HepG2 (cell line): ENCODE results near the gene TNN. TPM values are rescaled to one million over a fixed set of nuclear protein-coding genes. Genes with fewer than 3 reads are reported as not detected.

Source experiments
- ATAC-seq: fragments of 200-7000 bp; cut with Tn5 transposase; 3 replicates; pipeline ENCODE4 v1.9.1; 2020; ENCODE audit warnings: mild to moderate bottlenecking, moderate library complexity
- BruUV-seq: library from RNA; stranded (reverse); fragments of 400-500 nt; replicated peaks from 2 replicates; lab custom pipeline; 2021; lab: Mats Ljungman, UMichigan
- CTCF ChIA-PET: fragments of 300-600 bp; formaldehyde crosslinking; extraction: SDS; loops from one replicate; lab custom pipeline; 2021; ENCODE audit warnings: low total read pairs, inconsistent platforms, low intra/inter-chr PET ratio; lab: Yijun Ruan, JAX
- POLR2A ChIA-PET: fragments of 350-600 bp; sonication (Branson Sonifier 250); formaldehyde crosslinking; loops from one replicate; lab custom pipeline; 2020; ENCODE audit warnings: antibody characterized with exemption, inconsistent platforms; lab: Yijun Ruan, JAX
- DNase-seq: peaks from one replicate; pipeline ENCODE4 v3.0.0-alpha.2; 2015; ENCODE audit warnings: low spot score
- FAIRE-seq: peaks from 3 replicates; lab custom pipeline; 2011; peaks lifted over from hg19 to GRCh38; lab: Jason Lieb, UNC
- H2AFZ ChIP-seq: one replicate; pipeline ENCODE4 v1.6.1; 2011; ENCODE audit warnings: low read length, inconsistent platforms
- H3K27ac ChIP-seq: fragments of 300-600 bp; 3 replicates; pipeline ENCODE4 v1.8.0; 2011; ENCODE audit warnings: mixed run types, mild to moderate bottlenecking, mixed read lengths, low read length, inconsistent platforms; ENCODE audit not compliant: insufficient read depth; ENCODE audit errors: extremely low read length
- H3K27me3 ChIP-seq, 2 experiments: fragments of 200-600 bp in 1 of 2; 2 replicates in 1 of 2; 3 replicates in 1 of 2; pipeline versions ENCODE4 v1.6.0 to v1.8.0; 2011; ENCODE audit warnings: low read length in 2 of 2, mild to moderate bottlenecking in 2 of 2, moderate library complexity in 2 of 2, inconsistent platforms in 1 of 2; ENCODE audit not compliant: insufficient read depth in 2 of 2, control insufficient read depth in 1 of 2
- H3K36me3 ChIP-seq, 2 experiments: fragments of 200-600 bp in 1 of 2; replicated peaks in 1 of 2; 2 replicates in 1 of 2; 3 replicates in 1 of 2; pipeline versions ENCODE4 v1.5.1 to v1.8.0; 2011; ENCODE audit warnings: low read length in 2 of 2, inconsistent platforms in 1 of 2; ENCODE audit not compliant: insufficient read depth in 2 of 2, control insufficient read depth in 1 of 2
- H3K4me1 ChIP-seq: 2 replicates; pipeline ENCODE4 v1.5.1; 2012; ENCODE audit warnings: low read length, inconsistent platforms; ENCODE audit not compliant: insufficient read depth
- H3K4me2 ChIP-seq: 2 replicates; pipeline ENCODE4 v1.6.0; 2011; ENCODE audit warnings: low read depth, low read length, inconsistent platforms
- H3K4me3 ChIP-seq, 3 experiments: fragments of 200-600 bp in 1 of 3; sonication (generic), shearing (Covaris generic) in 1 of 3; replicated peaks in 1 of 3; 2 replicates each; pipeline ENCODE4 v1.5.1; 2011 to 2016; ENCODE audit warnings: low read length in 3 of 3, inconsistent platforms in 2 of 3, low read depth in 2 of 3, mild to moderate bottlenecking in 2 of 3, control low read depth in 1 of 3, mixed read lengths in 1 of 3; ENCODE audit not compliant: insufficient read depth in 1 of 3
- H3K79me2 ChIP-seq: one replicate; pipeline ENCODE4 v1.6.1; 2011; ENCODE audit warnings: low read length, inconsistent platforms; ENCODE audit not compliant: insufficient read depth
- H3K9ac ChIP-seq: 2 replicates; pipeline ENCODE4 v1.6.0; 2011; ENCODE audit warnings: mild to moderate bottlenecking, low read depth, low read length, inconsistent platforms; ENCODE audit not compliant: insufficient read depth
- H3K9me3 ChIP-seq: 2 replicates; pipeline ENCODE4 v1.5.1; 2012; ENCODE audit warnings: mild to moderate bottlenecking, low read length
- H4K20me1 ChIP-seq: 2 replicates; pipeline ENCODE4 v1.6.0; 2011; ENCODE audit warnings: inconsistent platforms, mild to moderate bottlenecking, low read length, moderate library complexity; ENCODE audit not compliant: insufficient read depth
- CENPT ChIP-seq: sonication (generic); formaldehyde crosslinking; IDR thresholded peaks from 2 replicates; pipeline ENCODE4 v1.8.0; 2022; ENCODE audit warnings: low read depth, mild to moderate bottlenecking, moderate library complexity, missing genetic modification reagents
- CHD4 ChIP-seq: fragments of 200-600 bp; sonication (generic); IDR thresholded peaks from 2 replicates; pipeline ENCODE4 v1.7.0; 2017; ENCODE audit warnings: mild to moderate bottlenecking, low read length, borderline replicate concordance
- SOX13 ChIP-seq, 3 experiments: fragments of 450-650 bp in 1 of 3; sonication (generic) in 1 of 3; formaldehyde crosslinking in 1 of 3; IDR thresholded peaks in 2 of 3; conservative IDR thresholded peaks in 1 of 3; 2 replicates each; pipeline versions ENCODE4 v1.5.0 to v1.6.1; 2016 to 2020; ENCODE audit warnings: antibody characterized with exemption in 1 of 3, mild to moderate bottlenecking in 1 of 3, missing compliant biosample characterization in 1 of 3, missing genetic modification reagents in 1 of 3, moderate library complexity in 1 of 3
- SRF ChIP-seq: IDR thresholded peaks from 2 replicates; pipeline ENCODE4 v1.6.1; 2011; ENCODE audit warnings: mild to moderate bottlenecking, low read depth, low read length, moderate library complexity
- ZFX ChIP-seq: sonication (generic); formaldehyde crosslinking; IDR thresholded peaks from 2 replicates; pipeline ENCODE4 v1.4.0; 2020; ENCODE audit warnings: mild to moderate bottlenecking, low read depth, missing genetic modification reagents, moderate library complexity
- ZNF224 ChIP-seq: sonication (generic); formaldehyde crosslinking; IDR thresholded peaks from 2 replicates; pipeline ENCODE4 v1.5.0; 2020; ENCODE audit warnings: mild to moderate bottlenecking, missing genetic modification reagents
- WGBS: methylation state at CpG from one replicate; pipeline ENCODE4 v1.1.6; 2017; ENCODE audit warnings: low lambda C conversion rate; 5-methylcytosine and 5-hydroxymethylcytosine counted together
- in situ Hi-C: cut with HindIII; loops from 2 replicates; pipeline ENCODE4 v1.10.0; 2017; ENCODE audit warnings: low pct_unique_long_range_greater_than_20kb; ENCODE audit not compliant: extremely low pct_ligation_motif_present
- intact Hi-C: fragments of 100-400 bp; cut with micrococcal nuclease; formaldehyde crosslinking; loops from one replicate; pipeline ENCODE4 v1.10.0; 2022; ENCODE audit not compliant: unreplicated experiment
- polyA plus RNA-seq, 8 experiments: library from polyadenylated mRNA; depleted of rRNA in 3 of 8; stranded (reverse) in 7 of 8; unstranded in 1 of 8; fragments of >200 nt; fragmentation: Illumina TruSeq in 4 of 8; extraction: Trizol in 4 of 8; gene quantifications; 2 replicates each; pipeline versions ENCODE4 v1.2.1 to v1.2.3, GENCODE V29; 2011 to 2016; ENCODE audit warnings: low read depth in 4 of 8, missing spikeins in 1 of 8, mixed read lengths in 1 of 8; ENCODE audit not compliant: insufficient read depth in 1 of 8
- total RNA-seq, 5 experiments: library from RNA; depleted of rRNA; stranded (reverse); fragments of >200 nt; fragmentation: Illumina TruSeq; extraction: Trizol; gene quantifications; 2 replicates each; pipeline ENCODE4 v1.2.3, GENCODE V29; 2016; ENCODE audit warnings: low read depth in 1 of 5
- TF ChIP-seq, protein P1 (sequence below): sonication (generic); formaldehyde crosslinking; IDR thresholded peaks from 2 replicates; pipeline ENCODE4 v1.9.0; 2021; ENCODE audit warnings: mild to moderate bottlenecking, missing genetic modification reagents
- TF ChIP-seq, protein P2 (sequence below): IDR thresholded peaks from 2 replicates; pipeline ENCODE4 v1.6.1; 2012; ENCODE audit warnings: low read length, improper control_type of control experiment

The TNN gene
- total and polyA plus RNA-seq, 2 of the 13 experiments (the other 11 are each of a cell fraction or from before 2014, with no cell fraction given) = not detected

DNA sequence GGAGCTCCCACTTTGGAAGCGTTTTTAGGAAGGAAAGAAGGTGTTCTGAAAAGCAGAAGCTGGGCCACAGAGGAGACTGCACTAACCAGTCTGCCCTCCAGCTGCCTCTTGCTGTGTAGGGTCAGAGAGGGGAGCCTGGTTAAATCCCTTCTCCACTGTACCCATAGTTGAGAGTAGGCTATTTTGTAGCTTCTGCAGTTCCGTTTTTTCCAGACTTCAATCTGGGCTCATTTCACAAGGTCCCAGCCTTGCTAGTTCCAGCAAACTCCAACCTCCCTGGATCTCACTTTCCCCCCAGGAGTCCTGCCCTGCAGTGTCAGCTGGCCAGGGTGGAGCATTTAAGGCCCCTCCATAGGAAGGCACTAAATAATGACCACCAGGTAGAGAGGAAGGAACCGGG lies 11.0 kb downstream of the TNN start (continued):
- no peak for TF ChIP-seq SOX13 (IDR thresholded peaks at IDR 0.05)
- TF ChIP-seq SOX13 (CRISPR knock-in tag; conservative IDR thresholded peaks at IDR 0.05 in 1 of 2, IDR thresholded peaks at IDR 0.05 in 1 of 2) = no peak
- TF ChIP-seq, protein P1, sequence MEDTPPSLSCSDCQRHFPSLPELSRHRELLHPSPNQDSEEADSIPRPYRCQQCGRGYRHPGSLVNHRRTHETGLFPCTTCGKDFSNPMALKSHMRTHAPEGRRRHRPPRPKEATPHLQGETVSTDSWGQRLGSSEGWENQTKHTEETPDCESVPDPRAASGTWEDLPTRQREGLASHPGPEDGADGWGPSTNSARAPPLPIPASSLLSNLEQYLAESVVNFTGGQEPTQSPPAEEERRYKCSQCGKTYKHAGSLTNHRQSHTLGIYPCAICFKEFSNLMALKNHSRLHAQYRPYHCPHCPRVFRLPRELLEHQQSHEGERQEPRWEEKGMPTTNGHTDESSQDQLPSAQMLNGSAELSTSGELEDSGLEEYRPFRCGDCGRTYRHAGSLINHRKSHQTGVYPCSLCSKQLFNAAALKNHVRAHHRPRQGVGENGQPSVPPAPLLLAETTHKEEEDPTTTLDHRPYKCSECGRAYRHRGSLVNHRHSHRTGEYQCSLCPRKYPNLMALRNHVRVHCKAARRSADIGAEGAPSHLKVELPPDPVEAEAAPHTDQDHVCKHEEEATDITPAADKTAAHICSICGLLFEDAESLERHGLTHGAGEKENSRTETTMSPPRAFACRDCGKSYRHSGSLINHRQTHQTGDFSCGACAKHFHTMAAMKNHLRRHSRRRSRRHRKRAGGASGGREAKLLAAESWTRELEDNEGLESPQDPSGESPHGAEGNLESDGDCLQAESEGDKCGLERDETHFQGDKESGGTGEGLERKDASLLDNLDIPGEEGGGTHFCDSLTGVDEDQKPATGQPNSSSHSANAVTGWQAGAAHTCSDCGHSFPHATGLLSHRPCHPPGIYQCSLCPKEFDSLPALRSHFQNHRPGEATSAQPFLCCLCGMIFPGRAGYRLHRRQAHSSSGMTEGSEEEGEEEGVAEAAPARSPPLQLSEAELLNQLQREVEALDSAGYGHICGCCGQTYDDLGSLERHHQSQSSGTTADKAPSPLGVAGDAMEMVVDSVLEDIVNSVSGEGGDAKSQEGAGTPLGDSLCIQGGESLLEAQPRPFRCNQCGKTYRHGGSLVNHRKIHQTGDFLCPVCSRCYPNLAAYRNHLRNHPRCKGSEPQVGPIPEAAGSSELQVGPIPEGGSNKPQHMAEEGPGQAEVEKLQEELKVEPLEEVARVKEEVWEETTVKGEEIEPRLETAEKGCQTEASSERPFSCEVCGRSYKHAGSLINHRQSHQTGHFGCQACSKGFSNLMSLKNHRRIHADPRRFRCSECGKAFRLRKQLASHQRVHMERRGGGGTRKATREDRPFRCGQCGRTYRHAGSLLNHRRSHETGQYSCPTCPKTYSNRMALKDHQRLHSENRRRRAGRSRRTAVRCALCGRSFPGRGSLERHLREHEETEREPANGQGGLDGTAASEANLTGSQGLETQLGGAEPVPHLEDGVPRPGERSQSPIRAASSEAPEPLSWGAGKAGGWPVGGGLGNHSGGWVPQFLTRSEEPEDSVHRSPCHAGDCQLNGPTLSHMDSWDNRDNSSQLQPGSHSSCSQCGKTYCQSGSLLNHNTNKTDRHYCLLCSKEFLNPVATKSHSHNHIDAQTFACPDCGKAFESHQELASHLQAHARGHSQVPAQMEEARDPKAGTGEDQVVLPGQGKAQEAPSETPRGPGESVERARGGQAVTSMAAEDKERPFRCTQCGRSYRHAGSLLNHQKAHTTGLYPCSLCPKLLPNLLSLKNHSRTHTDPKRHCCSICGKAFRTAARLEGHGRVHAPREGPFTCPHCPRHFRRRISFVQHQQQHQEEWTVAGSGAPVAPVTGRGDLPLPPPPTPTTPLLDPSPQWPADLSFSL (CRISPR knock-in tag) = no peak
- no peak for TF ChIP-seq CHD4

DNA sequence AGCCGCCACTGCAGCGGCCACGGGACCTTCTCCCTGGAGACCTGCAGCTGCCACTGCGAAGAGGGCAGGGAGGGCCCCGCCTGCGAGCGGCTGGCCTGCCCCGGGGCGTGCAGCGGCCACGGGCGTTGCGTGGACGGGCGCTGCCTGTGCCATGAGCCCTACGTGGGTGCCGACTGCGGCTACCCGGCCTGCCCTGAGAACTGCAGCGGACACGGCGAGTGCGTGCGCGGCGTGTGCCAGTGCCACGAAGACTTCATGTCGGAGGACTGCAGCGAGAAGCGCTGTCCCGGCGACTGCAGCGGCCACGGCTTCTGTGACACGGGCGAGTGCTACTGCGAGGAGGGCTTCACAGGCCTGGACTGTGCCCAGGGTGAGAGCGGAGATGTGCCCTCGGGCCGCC lies 11.7 kb downstream of the TNN start:
- H3K79me2 ChIP-seq = no peaks in the 10 kb centered on the region
- no TSS peak for BruUV-seq
- H3K4me2 ChIP-seq = no peak overlapping the region
- CTCF ChIA-PET = no interaction called here
- intact Hi-C loops = no loop called here
- no peak overlapping the region for H2AFZ ChIP-seq
- POLR2A ChIA-PET = no interaction called here
- FAIRE-seq (no peak), ATAC-seq (no peak), DNase-seq (no peak)
- in situ Hi-C loops = no loop called here
- WGBS = 46% methylated on average over 11 of the region's 40 CpGs
- no peaks in the 10 kb centered on the region for H4K20me1 ChIP-seq
- H3K36me3 ChIP-seq = no peaks in the 10 kb centered on the region
- H3K27me3 ChIP-seq = peaks cover 1 to 9% of the 10 kb centered on the region in 2 experiments; a peak in 1 of 5 replicates
- no peak overlapping the region for H3K9ac ChIP-seq
- TF ChIP-seq ZNF224 (CRISPR knock-in tag) (no peak), CENPT (no peak), ZFX (CRISPR knock-in tag) (no peak), SRF (no peak)
- TF ChIP-seq, protein P2, sequence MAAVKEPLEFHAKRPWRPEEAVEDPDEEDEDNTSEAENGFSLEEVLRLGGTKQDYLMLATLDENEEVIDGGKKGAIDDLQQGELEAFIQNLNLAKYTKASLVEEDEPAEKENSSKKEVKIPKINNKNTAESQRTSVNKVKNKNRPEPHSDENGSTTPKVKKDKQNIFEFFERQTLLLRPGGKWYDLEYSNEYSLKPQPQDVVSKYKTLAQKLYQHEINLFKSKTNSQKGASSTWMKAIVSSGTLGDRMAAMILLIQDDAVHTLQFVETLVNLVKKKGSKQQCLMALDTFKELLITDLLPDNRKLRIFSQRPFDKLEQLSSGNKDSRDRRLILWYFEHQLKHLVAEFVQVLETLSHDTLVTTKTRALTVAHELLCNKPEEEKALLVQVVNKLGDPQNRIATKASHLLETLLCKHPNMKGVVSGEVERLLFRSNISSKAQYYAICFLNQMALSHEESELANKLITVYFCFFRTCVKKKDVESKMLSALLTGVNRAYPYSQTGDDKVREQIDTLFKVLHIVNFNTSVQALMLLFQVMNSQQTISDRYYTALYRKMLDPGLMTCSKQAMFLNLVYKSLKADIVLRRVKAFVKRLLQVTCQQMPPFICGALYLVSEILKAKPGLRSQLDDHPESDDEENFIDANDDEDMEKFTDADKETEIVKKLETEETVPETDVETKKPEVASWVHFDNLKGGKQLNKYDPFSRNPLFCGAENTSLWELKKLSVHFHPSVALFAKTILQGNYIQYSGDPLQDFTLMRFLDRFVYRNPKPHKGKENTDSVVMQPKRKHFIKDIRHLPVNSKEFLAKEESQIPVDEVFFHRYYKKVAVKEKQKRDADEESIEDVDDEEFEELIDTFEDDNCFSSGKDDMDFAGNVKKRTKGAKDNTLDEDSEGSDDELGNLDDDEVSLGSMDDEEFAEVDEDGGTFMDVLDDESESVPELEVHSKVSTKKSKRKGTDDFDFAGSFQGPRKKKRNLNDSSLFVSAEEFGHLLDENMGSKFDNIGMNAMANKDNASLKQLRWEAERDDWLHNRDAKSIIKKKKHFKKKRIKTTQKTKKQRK = no peak
- no peak overlapping the region for H3K4me3 ChIP-seq
- H3K27ac ChIP-seq = no peak overlapping the region
- H3K9me3 ChIP-seq = no peaks in the 10 kb centered on the region
- H3K4me1 ChIP-seq = no peaks in the 10 kb centered on the region
